ENCODE results near the gene MVB12B.

DNA sequence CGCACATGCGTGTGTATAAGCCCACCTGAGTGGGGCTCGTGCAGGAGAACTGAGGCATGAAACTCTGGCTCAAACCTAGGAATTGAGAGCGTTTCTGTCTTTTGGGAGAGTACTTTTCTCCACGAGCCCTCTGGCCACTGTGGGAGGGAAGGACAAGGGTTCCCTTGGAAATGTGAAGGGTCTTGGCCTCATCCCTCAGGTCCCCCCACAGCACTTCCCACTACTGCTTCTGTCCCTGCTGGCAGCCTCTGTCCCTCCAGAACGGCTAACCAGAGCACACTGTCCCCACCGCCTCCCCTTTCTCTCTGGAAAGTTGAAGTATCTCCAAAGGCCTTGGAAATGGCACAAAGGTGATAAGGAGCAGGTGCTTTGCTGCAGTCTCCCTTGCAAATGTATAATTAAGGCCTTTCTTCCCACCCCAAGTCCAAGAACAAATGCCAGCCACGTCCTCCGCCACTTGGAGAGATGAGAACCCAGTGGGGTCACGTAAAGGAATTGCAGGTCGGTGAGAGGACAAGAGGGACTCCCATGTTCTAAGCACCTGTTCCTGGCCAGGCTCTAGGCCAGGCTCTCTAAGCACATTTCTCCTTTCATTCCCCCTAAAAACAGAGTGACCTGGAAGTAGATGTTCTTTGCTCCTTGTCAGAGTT, 179.2 kb downstream of the MVB12B start:
- no peak for TF ChIP-seq CTCF (conservative IDR thresholded peaks at IDR 0.05; ENCODE audit: low read depth, low read length)
- TF ChIP-seq, protein P1, sequence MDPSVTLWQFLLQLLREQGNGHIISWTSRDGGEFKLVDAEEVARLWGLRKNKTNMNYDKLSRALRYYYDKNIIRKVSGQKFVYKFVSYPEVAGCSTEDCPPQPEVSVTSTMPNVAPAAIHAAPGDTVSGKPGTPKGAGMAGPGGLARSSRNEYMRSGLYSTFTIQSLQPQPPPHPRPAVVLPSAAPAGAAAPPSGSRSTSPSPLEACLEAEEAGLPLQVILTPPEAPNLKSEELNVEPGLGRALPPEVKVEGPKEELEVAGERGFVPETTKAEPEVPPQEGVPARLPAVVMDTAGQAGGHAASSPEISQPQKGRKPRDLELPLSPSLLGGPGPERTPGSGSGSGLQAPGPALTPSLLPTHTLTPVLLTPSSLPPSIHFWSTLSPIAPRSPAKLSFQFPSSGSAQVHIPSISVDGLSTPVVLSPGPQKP (IDR thresholded peaks at IDR 0.05; ENCODE audit: borderline replicate concordance, low read depth, low read length), result no peak
- TF ChIP-seq POLR2A (IDR thresholded peaks at IDR 0.05; ENCODE audit: low read depth, low read length), result no peak
- TF ChIP-seq CHD1 (IDR thresholded peaks at IDR 0.05; ENCODE audit: low read depth, low read length), result no peak
- no peak for TF ChIP-seq RFX5 (IDR thresholded peaks at IDR 0.05; ENCODE audit: low read depth, low read length)
- TF ChIP-seq RCOR1 (IDR thresholded peaks at IDR 0.05; ENCODE audit: insufficient replicate concordance, low read length), result no peak
- no peak for TF ChIP-seq FOS (IDR thresholded peaks at IDR 0.05; ENCODE audit: low read depth, low read length)
